OCI-LY1 (cell line): ENCODE data around the gene HFM1.

Experiments
- EZH2 ChIP-seq: fragments of 200-600 bp; sonication (generic), shearing (Covaris generic); IDR thresholded peaks from 2 replicates; pipeline ENCODE4 v1.8.0; 2017; ENCODE audit warnings: borderline replicate concordance, mixed run types, mild to moderate bottlenecking, antibody characterized with exemption, low read length, moderate library complexity, mixed read lengths
- TF ChIP-seq, protein P1 (sequence below): fragments of 200-600 bp; sonication (generic), shearing (Covaris generic); IDR thresholded peaks from 2 replicates; pipeline ENCODE4 v1.5.1; 2017; ENCODE audit warnings: mild to moderate bottlenecking, antibody characterized with exemption, low read length, moderate library complexity, mixed read lengths

DNA sequence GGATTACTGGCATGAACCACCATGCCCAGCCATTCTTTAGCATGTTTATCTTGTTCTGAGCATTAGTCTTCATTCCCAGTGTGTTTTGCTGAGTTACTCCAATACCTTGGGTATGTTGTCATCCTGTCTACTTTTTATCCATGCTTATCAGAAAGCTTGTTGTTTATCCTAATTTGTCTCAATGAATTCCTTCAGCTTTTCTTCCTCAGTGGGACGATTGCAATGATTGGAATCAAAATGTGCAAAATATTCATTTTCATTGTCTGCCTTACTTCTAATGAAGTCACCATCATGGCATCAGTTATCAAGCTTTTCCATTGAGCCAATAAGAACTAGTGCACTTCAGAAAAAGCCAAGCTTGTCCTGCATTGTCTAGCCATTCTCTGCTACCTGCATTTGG lies 170.5 kb downstream of the HFM1 start:
- TF ChIP-seq, protein P1, sequence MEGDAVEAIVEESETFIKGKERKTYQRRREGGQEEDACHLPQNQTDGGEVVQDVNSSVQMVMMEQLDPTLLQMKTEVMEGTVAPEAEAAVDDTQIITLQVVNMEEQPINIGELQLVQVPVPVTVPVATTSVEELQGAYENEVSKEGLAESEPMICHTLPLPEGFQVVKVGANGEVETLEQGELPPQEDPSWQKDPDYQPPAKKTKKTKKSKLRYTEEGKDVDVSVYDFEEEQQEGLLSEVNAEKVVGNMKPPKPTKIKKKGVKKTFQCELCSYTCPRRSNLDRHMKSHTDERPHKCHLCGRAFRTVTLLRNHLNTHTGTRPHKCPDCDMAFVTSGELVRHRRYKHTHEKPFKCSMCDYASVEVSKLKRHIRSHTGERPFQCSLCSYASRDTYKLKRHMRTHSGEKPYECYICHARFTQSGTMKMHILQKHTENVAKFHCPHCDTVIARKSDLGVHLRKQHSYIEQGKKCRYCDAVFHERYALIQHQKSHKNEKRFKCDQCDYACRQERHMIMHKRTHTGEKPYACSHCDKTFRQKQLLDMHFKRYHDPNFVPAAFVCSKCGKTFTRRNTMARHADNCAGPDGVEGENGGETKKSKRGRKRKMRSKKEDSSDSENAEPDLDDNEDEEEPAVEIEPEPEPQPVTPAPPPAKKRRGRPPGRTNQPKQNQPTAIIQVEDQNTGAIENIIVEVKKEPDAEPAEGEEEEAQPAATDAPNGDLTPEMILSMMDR: no peak
- TF ChIP-seq EZH2: no peak
